Measurements from ENCODE around the gene SPPL3. TPM values are rescaled to one million over a fixed set of nuclear protein-coding genes. Genes with fewer than 3 reads are reported as not detected.

Gene SPPL3
- total and polyA plus RNA-seq, 8 donors, result 5.0 to 63.4 (median 18.0) TPM

DNA sequence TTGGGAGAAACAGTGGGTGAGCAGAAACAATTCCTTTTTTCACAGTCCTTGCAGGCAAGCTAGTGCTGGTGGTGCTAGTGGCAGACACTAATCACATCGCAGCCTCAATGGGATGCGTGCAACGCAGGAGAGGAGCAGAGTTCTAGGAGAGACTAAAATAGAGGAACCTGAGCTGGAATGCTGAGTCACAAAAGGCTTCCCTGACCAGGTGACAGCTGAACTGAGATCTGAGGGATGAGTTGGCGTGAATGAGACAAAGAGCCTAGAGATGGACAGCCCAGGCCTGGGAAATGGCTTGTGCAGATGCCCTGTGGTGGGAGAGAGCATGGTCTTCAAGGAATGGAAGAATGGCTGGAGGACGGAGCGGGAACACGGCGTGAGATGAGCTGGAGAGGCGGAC lies 152.8 kb downstream of the SPPL3 start:
- DNase-seq, result no peak
- H3K36me3 ChIP-seq, result no peaks in the 10 kb centered on the region
- H3K4me1 ChIP-seq, result no peaks in the 10 kb centered on the region
- peaks cover 0 to 10% (median 5%) of the 10 kb centered on the region in 4 donors for H3K9me3 ChIP-seq
- 93 to 98% (median 95%) methylated on average over 9 of the region's 9 CpGs for WGBS, 5 donors
- H3K27ac ChIP-seq, result no peak overlapping the region
- no peaks in the 10 kb centered on the region for H3K27me3 ChIP-seq
- TF ChIP-seq, protein P1, sequence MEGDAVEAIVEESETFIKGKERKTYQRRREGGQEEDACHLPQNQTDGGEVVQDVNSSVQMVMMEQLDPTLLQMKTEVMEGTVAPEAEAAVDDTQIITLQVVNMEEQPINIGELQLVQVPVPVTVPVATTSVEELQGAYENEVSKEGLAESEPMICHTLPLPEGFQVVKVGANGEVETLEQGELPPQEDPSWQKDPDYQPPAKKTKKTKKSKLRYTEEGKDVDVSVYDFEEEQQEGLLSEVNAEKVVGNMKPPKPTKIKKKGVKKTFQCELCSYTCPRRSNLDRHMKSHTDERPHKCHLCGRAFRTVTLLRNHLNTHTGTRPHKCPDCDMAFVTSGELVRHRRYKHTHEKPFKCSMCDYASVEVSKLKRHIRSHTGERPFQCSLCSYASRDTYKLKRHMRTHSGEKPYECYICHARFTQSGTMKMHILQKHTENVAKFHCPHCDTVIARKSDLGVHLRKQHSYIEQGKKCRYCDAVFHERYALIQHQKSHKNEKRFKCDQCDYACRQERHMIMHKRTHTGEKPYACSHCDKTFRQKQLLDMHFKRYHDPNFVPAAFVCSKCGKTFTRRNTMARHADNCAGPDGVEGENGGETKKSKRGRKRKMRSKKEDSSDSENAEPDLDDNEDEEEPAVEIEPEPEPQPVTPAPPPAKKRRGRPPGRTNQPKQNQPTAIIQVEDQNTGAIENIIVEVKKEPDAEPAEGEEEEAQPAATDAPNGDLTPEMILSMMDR (IDR thresholded peaks at IDR 0.05), result no peak
- TF ChIP-seq EP300 (IDR thresholded peaks at IDR 0.05), result no peak
- H3K4me3 ChIP-seq, result no peak overlapping the region
- intact Hi-C loops (cut with DNase I; ENCODE audit: low total_unique reads), result no loop called here

DNA sequence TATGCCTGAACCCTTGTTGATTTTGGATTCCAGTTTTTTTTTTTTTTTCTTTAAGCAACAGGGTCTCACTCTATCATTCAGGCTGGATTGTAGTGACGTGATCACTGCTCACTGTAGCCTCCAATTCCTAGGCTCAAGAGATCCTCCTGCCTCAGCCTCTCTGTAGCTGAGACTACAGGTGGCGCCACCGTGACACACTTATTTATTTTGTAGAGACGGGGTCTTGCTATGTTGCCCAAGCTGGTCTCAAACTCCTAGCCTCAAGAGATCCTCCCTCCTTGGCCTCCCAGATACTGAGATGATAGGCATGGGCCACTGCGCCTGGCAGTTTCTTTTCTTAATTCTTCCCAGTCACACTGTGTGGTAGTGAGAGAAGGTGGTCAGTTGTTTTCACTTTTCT lies 153.4 kb downstream of the SPPL3 start:
- no peak overlapping the region for H3K4me3 ChIP-seq
- H3K27ac ChIP-seq, result no peak overlapping the region
- no peaks in the 10 kb centered on the region for H3K4me1 ChIP-seq
- no peaks in the 10 kb centered on the region for H3K27me3 ChIP-seq
- TF ChIP-seq, protein P1 (IDR thresholded peaks at IDR 0.05), result no peak
- TF ChIP-seq POLR2A (IDR thresholded peaks at IDR 0.05) (no peak), POLR2AphosphoS5 (IDR thresholded peaks at IDR 0.05) (no peak), EP300 (IDR thresholded peaks at IDR 0.05) (no peak)
- peaks cover 0 to 10% (median 5%) of the 10 kb centered on the region in 4 donors for H3K9me3 ChIP-seq
- DNase-seq, result no peak
- 94 to 97% (median 96%) methylated on average over 5 of the region's 5 CpGs for WGBS, 5 donors
- H3K36me3 ChIP-seq, result no peaks in the 10 kb centered on the region
- intact Hi-C loops (cut with DNase I; ENCODE audit: low total_unique reads), result no loop called here

DNA sequence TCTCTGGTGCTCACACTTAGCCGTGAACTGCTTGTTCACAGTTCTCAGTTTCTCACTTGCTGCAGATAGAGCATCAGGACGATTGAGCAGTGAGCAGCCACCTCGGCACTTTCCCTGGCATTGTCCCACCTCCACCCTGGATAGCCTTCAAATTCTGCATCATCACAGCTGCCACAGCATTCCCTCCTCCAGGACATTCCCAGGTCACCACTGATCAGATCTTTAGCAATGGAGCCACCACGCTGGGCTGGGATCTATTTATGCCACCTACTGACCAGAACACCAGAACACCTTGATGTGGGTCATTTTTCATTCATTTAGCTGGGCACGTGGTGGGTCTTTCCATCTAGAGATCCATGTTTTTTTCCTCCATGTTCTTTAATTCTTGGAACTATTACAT lies 154.9 kb downstream of the SPPL3 start:
- Histone ChIP-seq H3K4me1 (no peaks in the 10 kb centered on the region), H3K27ac (no peak overlapping the region), H3K36me3 (no peaks in the 10 kb centered on the region), H3K4me3 (no peak overlapping the region), H3K9me3 (no peaks in the 10 kb centered on the region), H3K27me3 (no peaks in the 10 kb centered on the region)
- no peak for DNase-seq
- WGBS, 5 donors, result 68 to 75% (median 73%) methylated on average over 5 of the region's 5 CpGs
- TF ChIP-seq, protein P1 (IDR thresholded peaks at IDR 0.05), result no peak
- TF ChIP-seq EP300 (IDR thresholded peaks at IDR 0.05) (no peak), POLR2A (IDR thresholded peaks at IDR 0.05) (no peak), POLR2AphosphoS5 (IDR thresholded peaks at IDR 0.05) (no peak)
- intact Hi-C loops (cut with DNase I; ENCODE audit: low total_unique reads), result no loop called here

DNA sequence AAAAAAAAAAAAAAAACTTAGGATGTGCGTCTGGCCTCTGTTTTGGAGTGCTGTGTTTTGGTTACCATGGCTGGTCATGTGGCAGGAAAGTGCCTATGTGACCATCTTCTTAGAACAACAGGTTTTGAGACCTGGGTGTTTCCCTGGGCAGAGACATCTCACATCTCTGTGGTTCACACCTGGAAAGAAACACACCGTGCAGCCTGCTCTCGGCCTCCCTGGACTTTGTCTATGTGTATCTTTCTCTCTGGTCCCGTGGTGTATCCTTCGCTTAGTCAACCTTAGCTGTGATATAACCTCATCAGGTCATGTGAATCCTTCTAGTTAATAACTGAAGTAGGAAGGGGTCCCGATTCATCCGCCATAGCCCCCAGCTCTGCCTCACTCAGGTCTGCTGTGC lies 155.9 kb downstream of the SPPL3 start:
- DNase-seq, result no peak
- Histone ChIP-seq H3K9me3 (no peaks in the 10 kb centered on the region), H3K36me3 (no peaks in the 10 kb centered on the region), H3K4me1 (no peaks in the 10 kb centered on the region), H3K27ac (no peak overlapping the region), H3K4me3 (no peak overlapping the region), H3K27me3 (no peaks in the 10 kb centered on the region)
- 72 to 87% (median 80%) methylated on average over 7 of the region's 7 CpGs for WGBS, 5 donors
- intact Hi-C loops (cut with DNase I; ENCODE audit: low total_unique reads), result no loop called here
- TF ChIP-seq, protein P1 (IDR thresholded peaks at IDR 0.05), result no peak
- TF ChIP-seq POLR2AphosphoS5 (IDR thresholded peaks at IDR 0.05) (no peak), EP300 (IDR thresholded peaks at IDR 0.05) (no peak), POLR2A (IDR thresholded peaks at IDR 0.05) (no peak)

All from stomach (tissue), 9 donors.